Erythroblast (primary cell): Measurements from ENCODE around the gene MEIKIN.

ENCODE experiments used
- GATA1 ChIP-seq: IDR thresholded peaks from 2 replicates; pipeline ENCODE4 v1.6.1; 2011; ENCODE audit warnings: low read depth, mild to moderate bottlenecking, control low read depth, low read length, moderate library complexity
- POLR2A ChIP-seq: IDR thresholded peaks from 2 replicates; pipeline ENCODE4 v1.6.1; 2011; ENCODE audit warnings: mild to moderate bottlenecking, low read length

DNA sequence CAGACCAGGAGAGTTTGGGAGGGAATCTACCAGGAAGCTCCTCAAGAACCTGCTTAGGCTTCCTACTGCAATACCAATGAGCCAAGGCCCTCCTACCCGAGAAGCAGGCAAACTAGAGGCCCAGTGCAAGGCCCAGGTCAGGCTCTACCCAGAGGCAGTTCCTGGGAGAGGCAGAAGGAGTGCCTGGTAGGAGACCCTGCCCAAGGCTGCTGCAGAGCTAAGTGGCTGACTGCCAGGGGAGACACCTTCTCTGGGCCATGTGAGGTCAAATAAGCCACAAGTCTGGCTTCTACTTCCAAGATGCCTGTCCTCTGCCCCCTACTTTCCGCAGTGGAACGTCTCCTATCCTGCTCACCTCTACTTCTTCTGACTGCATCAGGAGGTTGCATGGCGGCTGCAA is 48.2 kb upstream of the MEIKIN start:
- TF ChIP-seq POLR2A, result no peak
- TF ChIP-seq GATA1, result no peak
